ENCODE results near the gene RCBTB1. TPM values are rescaled to one million over a fixed set of nuclear protein-coding genes. Genes with fewer than 3 reads are reported as not detected.
"Not testable (repeated sequence)": the region's sequence is repeated elsewhere in the genome, so short reads cannot be mapped to it uniquely, and the experiment has no call there.

Gene RCBTB1
- total RNA-seq, 4 donors from 2014 or later, result 13.2 to 29.1 (median 20.1) TPM

DNA sequence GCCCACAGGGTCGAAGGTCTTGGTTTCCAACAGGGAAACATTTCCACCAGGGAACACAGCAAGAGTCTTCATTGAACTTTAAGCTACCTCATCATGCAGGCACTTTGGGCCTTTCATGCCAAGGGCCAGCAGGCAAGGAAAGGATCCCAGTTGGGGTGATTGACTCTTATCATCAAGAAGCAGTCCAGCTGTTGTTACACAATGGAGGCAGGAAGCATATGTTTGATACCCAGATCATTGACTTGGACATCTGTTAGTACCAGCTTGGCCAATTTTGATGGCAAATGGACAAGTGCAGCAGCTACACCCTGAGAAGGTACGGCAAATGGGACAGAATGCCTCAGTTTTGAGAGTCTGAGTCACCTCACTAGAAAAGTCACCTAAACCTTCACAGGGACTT is 10.9 kb upstream of the RCBTB1 start:
- Histone ChIP-seq H3K4me1 (no peaks in the 10 kb centered on the region), H3K36me3 (no peaks in the 10 kb centered on the region), H3K9me3 (no peaks in the 10 kb centered on the region), H3K27ac (no peak overlapping the region), H3K4me3 (no peak overlapping the region), H3K27me3 (no peaks in the 10 kb centered on the region)
- WGBS, 2 donors (ENCODE audit: low coverage in 1 of 2), result 61 to 75% methylated on average over 2 of the region's 2 CpGs
- ATAC-seq, result no peak
- TF ChIP-seq, protein P1, sequence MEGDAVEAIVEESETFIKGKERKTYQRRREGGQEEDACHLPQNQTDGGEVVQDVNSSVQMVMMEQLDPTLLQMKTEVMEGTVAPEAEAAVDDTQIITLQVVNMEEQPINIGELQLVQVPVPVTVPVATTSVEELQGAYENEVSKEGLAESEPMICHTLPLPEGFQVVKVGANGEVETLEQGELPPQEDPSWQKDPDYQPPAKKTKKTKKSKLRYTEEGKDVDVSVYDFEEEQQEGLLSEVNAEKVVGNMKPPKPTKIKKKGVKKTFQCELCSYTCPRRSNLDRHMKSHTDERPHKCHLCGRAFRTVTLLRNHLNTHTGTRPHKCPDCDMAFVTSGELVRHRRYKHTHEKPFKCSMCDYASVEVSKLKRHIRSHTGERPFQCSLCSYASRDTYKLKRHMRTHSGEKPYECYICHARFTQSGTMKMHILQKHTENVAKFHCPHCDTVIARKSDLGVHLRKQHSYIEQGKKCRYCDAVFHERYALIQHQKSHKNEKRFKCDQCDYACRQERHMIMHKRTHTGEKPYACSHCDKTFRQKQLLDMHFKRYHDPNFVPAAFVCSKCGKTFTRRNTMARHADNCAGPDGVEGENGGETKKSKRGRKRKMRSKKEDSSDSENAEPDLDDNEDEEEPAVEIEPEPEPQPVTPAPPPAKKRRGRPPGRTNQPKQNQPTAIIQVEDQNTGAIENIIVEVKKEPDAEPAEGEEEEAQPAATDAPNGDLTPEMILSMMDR (IDR thresholded peaks at IDR 0.05), result no peak
- TF ChIP-seq POLR2AphosphoS5 (IDR thresholded peaks at IDR 0.05), result no peak
- TF ChIP-seq POLR2A (IDR thresholded peaks at IDR 0.05), result no peak
- TF ChIP-seq EP300 (IDR thresholded peaks at IDR 0.05), result no peak

DNA sequence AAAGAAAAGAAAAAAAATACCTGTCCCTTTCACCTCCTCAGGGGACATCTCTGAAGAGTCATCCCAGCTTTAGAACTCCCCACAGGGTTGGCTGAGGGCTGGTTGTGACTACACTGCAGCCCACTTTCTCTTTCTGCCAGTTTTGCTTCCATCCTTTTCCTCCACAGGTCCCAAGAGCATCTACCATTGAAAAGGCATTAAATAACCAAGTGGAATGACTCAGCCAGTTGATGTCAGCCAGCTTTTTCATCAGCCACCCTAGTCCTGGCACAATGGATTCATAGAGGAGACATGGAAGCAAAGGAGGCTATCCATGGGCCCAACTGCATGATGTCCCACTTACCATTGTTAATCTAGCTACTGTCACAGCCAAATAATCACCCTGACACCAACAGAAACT is 9.2 kb upstream of the RCBTB1 start:
- Histone ChIP-seq H3K4me1 (no peaks in the 10 kb centered on the region), H3K27ac (no peak overlapping the region), H3K36me3 (no peaks in the 10 kb centered on the region), H3K9me3 (no peaks in the 10 kb centered on the region), H3K27me3 (no peaks in the 10 kb centered on the region), H3K4me3 (no peak overlapping the region)
- ATAC-seq, result no peak
- TF ChIP-seq, protein P1 (IDR thresholded peaks at IDR 0.05), result no peak
- TF ChIP-seq POLR2A (IDR thresholded peaks at IDR 0.05) (no peak), POLR2AphosphoS5 (IDR thresholded peaks at IDR 0.05) (no peak), EP300 (IDR thresholded peaks at IDR 0.05) (no peak)

DNA sequence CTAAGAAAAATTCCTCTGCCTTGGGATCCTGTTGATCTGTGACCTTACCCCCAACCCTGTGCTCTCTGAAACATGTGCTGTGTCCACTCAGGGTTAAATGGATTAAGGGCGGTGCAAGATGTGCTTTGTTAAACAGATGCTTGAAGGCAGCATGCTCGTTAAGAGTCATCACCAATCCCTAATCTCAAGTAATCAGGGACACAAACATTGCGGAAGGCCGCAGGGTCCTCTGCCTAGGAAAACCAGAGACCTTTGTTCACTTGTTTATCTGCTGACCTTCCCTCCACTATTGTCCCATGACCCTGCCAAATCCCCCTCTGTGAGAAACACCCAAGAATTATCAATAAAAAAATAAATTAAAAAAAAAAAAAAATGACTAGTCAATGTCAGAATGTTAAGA is 8.5 kb upstream of the RCBTB1 start:
- not testable (repeated sequence) for ATAC-seq, H3K4me1 ChIP-seq, H3K4me3 ChIP-seq, H3K27ac ChIP-seq, H3K36me3 ChIP-seq, H3K9me3 ChIP-seq, H3K27me3 ChIP-seq
- no CpG with 5 or more reads among the region's 4 CpGs for WGBS, 2 donors (ENCODE audit: low coverage in 1 of 2)

DNA sequence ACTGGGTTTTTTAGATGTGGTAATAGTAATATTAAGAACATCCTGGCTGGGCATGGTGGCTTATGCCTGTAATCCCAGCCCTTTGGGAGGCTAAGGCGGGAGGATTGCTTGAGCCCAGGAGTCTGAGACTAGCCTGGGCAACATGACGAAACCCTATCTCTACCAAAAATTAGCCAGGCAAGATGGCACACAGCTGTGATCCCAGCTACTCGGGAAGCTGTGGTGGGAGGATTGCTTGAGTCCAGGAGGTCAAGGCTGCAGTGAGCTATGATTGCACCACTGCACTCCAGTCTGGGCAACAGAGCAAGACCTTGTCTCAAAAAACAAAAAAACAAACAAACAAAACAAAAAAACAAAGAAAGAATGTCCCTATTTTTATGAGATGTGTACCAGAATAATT is 5.4 kb upstream of the RCBTB1 start:
- not testable (repeated sequence) for H3K36me3 ChIP-seq, H3K4me3 ChIP-seq, ATAC-seq, H3K9me3 ChIP-seq, H3K27me3 ChIP-seq, H3K4me1 ChIP-seq, H3K27ac ChIP-seq
- WGBS, 2 donors (ENCODE audit: low coverage in 1 of 2), result 81% methylated on average over 3 of the region's 3 CpGs; no CpG with 5 or more reads in 1 of the 2 donors

DNA sequence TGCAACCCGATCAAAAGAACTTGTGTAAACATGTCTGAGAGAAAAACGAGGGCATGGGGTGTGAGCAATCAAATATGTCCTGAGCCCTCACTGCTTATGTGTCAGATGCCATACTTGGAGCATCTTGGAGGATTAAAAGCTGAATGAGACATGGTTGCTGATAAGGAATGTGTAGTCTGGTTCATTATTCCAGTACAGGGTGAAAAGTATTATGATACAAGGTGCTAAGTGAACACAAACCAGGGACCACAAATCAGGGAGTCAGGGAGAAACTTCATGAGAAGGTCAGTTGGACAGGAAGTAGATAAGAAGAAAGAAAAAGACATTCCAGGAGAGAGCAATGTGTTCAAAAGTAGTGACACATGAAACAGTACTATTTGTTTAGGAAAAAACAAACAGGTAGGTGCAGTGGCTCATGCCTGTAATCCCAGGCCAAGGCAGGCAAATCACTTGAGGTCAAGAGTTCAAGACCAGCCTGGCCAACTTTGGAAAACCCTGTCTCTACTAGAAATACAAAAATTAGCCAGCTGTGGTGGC is 2.0 kb upstream of the RCBTB1 start:
- peaks cover 0 to 32% (median 5%) of the 10 kb centered on the region in 3 donors for H3K4me1 ChIP-seq
- no peaks in the 10 kb centered on the region for H3K9me3 ChIP-seq
- TF ChIP-seq, protein P1 (IDR thresholded peaks at IDR 0.05), result no peak
- TF ChIP-seq EP300 (IDR thresholded peaks at IDR 0.05) (no peak), POLR2A (IDR thresholded peaks at IDR 0.05) (no peak), POLR2AphosphoS5 (IDR thresholded peaks at IDR 0.05) (no peak)
- no peaks in the 10 kb centered on the region for H3K27me3 ChIP-seq
- 20 to 52% methylated on average over 1 to 2 of the region's 2 CpGs for WGBS, 2 donors (ENCODE audit: low coverage in 1 of 2)
- H3K27ac ChIP-seq, result no peak overlapping the region
- ATAC-seq, result no peak
- H3K36me3 ChIP-seq, result no peaks in the 10 kb centered on the region
- H3K4me3 ChIP-seq, result no peak overlapping the region

DNA sequence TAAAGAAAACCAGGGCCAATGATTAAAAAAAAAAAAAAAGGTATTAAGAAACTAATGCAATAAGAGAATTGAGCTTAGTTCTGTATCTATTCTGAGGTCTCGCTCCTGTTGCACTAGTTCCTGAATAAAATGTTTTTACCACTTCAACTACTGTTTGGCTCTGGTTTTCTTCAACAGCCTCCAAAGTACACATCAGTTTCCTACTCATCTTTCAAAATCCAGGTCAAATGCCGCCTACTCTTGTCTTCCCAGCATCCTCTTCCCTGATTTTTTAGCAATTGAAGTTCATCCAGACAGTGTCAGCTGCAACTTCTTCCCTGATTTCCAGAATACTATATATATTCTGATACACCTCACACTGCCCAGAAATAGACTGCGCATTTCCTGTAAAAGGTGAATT is 1.4 kb upstream of the RCBTB1 start:
- Histone ChIP-seq H3K36me3 (no peaks in the 10 kb centered on the region), H3K27me3 (no peaks in the 10 kb centered on the region), H3K4me1 (peaks cover 0 to 32% (median 5%) of the 10 kb centered on the region in 3 donors), H3K4me3 (no peak overlapping the region), H3K27ac (no peak overlapping the region), H3K9me3 (no peaks in the 10 kb centered on the region)
- TF ChIP-seq POLR2A (IDR thresholded peaks at IDR 0.05) (no peak), POLR2AphosphoS5 (IDR thresholded peaks at IDR 0.05) (no peak), EP300 (IDR thresholded peaks at IDR 0.05) (no peak)
- TF ChIP-seq, protein P1 (IDR thresholded peaks at IDR 0.05), result no peak
- 92 to 100% methylated on average over 1 to 3 of the region's 3 CpGs for WGBS, 2 donors (ENCODE audit: low coverage in 1 of 2)
- ATAC-seq, result no peak

Data from gastroesophageal sphincter (tissue), 4 donors.